Spinal cord (tissue), 10 donors: ENCODE data around the gene TRIM9. TPM values are rescaled to one million over a fixed set of nuclear protein-coding genes. Genes with fewer than 3 reads are reported as not detected.
A peak's percentile ranks its signal among the peaks of the same experiment; 100 is the strongest.

Experiments
- DNase-seq, 6 donors: peaks; one replicate each; pipeline versions ENCODE4 v3.0.0 to v3.0.0-alpha.2; 2013 to 2015; ENCODE audit warnings: low spot score in 6 of 6, low read depth in 4 of 6
- H3K27ac ChIP-seq: one replicate; pipeline ENCODE4 v1.5.1; 2013; ENCODE audit warnings: low read depth, low read length, control low read depth
- H3K27me3 ChIP-seq: one replicate; pipeline ENCODE4 v1.6.1; 2013; ENCODE audit warnings: low read length; ENCODE audit not compliant: control insufficient read depth, insufficient read depth
- H3K36me3 ChIP-seq: one replicate; pipeline ENCODE4 v1.6.1; 2013; ENCODE audit warnings: low read length; ENCODE audit not compliant: control insufficient read depth, insufficient read depth
- H3K4me1 ChIP-seq: one replicate; pipeline ENCODE4 v1.6.1; 2013; ENCODE audit warnings: low read length; ENCODE audit not compliant: control insufficient read depth, insufficient read depth
- H3K4me3 ChIP-seq: one replicate; pipeline ENCODE4 v1.5.1; 2013; ENCODE audit warnings: low read depth, low read length, control low read depth
- H3K9me3 ChIP-seq: one replicate; pipeline ENCODE4 v1.6.1; 2013; ENCODE audit warnings: low read length; ENCODE audit not compliant: control insufficient read depth, insufficient read depth
- WGBS: methylation state at CpG from one replicate; pipeline ENCODE4 v1.1.5; 2013; ENCODE audit warnings: missing lambda C conversion rate; ENCODE audit not compliant: insufficient coverage; 5-methylcytosine and 5-hydroxymethylcytosine counted together
- polyA plus RNA-seq, 2 donors: library from polyadenylated mRNA; unstranded; fragments of 120-200 nt; gene quantifications; one replicate each; pipeline ENCODE4 v1.2.1, GENCODE V29; 2013; ENCODE audit not compliant: insufficient read length in 2 of 2
- total RNA-seq, 2 donors: library from RNA; depleted of rRNA in 1 of 2; stranded (reverse); fragments of 120-200 nt in 1 of 2; fragments of >200 nt in 1 of 2; gene quantifications; one replicate each; pipeline versions ENCODE4 v1.2.3 to v1.2.4, GENCODE V29; 2013 to 2014
- donor health status: healthy.

Gene TRIM9
- total and polyA plus RNA-seq, 4 donors: 28.9 to 122 (median 78.6) TPM

- Histone ChIP-seq H3K4me3 (peak overlapping the region; percentile 0), H3K27ac (peak overlapping the region; percentile 50), H3K9me3 (no peaks in the 10 kb centered on the region), H3K4me1 (peaks cover 11% of the 10 kb centered on the region), H3K27me3 (no peaks in the 10 kb centered on the region), H3K36me3 (peaks cover 6% of the 10 kb centered on the region)
- 70% methylated on average over 10 of the region's 13 CpGs for WGBS
- DNase-seq: peak in 2 of 6 donors; percentile 34 to 43
Measured at GRCh38 chr14:50985124-50985858, 109.6 kb downstream of the TRIM9 start.

- H3K4me3 ChIP-seq: no peak overlapping the region
- H3K27me3 ChIP-seq: no peaks in the 10 kb centered on the region
- peaks cover 6% of the 10 kb centered on the region for H3K36me3 ChIP-seq
- DNase-seq: no peak
- H3K4me1 ChIP-seq: peaks cover 11% of the 10 kb centered on the region
- WGBS: no CpG with 5 or more reads among the region's 2 CpGs
- H3K27ac ChIP-seq: no peak overlapping the region
- H3K9me3 ChIP-seq: no peaks in the 10 kb centered on the region
Measured at GRCh38 chr14:50984036-50984710, 110.7 kb downstream of the TRIM9 start.

GRCh38 chr14:50979941-50980850 lies 114.7 kb downstream of the TRIM9 start:
- H3K27me3 ChIP-seq: no peaks in the 10 kb centered on the region
- H3K4me1 ChIP-seq: peaks cover 2% of the 10 kb centered on the region
- peaks cover 21% of the 10 kb centered on the region for H3K36me3 ChIP-seq
- H3K27ac ChIP-seq: no peak overlapping the region
- H3K4me3 ChIP-seq: no peak overlapping the region
- H3K9me3 ChIP-seq: no peaks in the 10 kb centered on the region
- WGBS: 100% methylated on average over 3 of the region's 5 CpGs
- DNase-seq: peak in 2 of 6 donors; percentile 44 to 52

- Histone ChIP-seq H3K27ac (no peak overlapping the region), H3K36me3 (peaks cover 24% of the 10 kb centered on the region), H3K9me3 (no peaks in the 10 kb centered on the region), H3K4me1 (no peaks in the 10 kb centered on the region), H3K4me3 (no peak overlapping the region), H3K27me3 (no peaks in the 10 kb centered on the region)
- DNase-seq: no peak
- WGBS: 100% methylated on average over 1 of the region's 4 CpGs
Measured at GRCh38 chr14:50978888-50979287, 116.0 kb downstream of the TRIM9 start.

- Histone ChIP-seq H3K4me1 (no peaks in the 10 kb centered on the region), H3K36me3 (peaks cover 27% of the 10 kb centered on the region), H3K27me3 (no peaks in the 10 kb centered on the region), H3K9me3 (no peaks in the 10 kb centered on the region), H3K4me3 (no peak overlapping the region), H3K27ac (no peak overlapping the region)
- no peak for DNase-seq
- WGBS: 95% methylated on average over 3 of the region's 3 CpGs
Measured at GRCh38 chr14:50978529-50978871, 116.4 kb downstream of the TRIM9 start.

- peaks cover 32% of the 10 kb centered on the region for H3K36me3 ChIP-seq
- H3K4me3 ChIP-seq: no peak overlapping the region
- no peaks in the 10 kb centered on the region for H3K9me3 ChIP-seq
- H3K4me1 ChIP-seq: no peaks in the 10 kb centered on the region
- WGBS: 100% methylated on average over 2 of the region's 3 CpGs
- no peak overlapping the region for H3K27ac ChIP-seq
- no peaks in the 10 kb centered on the region for H3K27me3 ChIP-seq
- DNase-seq: no peak
Measured at GRCh38 chr14:50977863-50978528, 116.9 kb downstream of the TRIM9 start.

- Histone ChIP-seq H3K27me3 (no peaks in the 10 kb centered on the region), H3K4me1 (no peaks in the 10 kb centered on the region), H3K27ac (no peak overlapping the region), H3K9me3 (no peaks in the 10 kb centered on the region), H3K36me3 (peaks cover 30% of the 10 kb centered on the region), H3K4me3 (no peak overlapping the region)
- 80% methylated on average over 1 of the region's 5 CpGs for WGBS
- DNase-seq: no peak
Measured at GRCh38 chr14:50974118-50974517, 120.8 kb downstream of the TRIM9 start.

- H3K36me3 ChIP-seq: peaks cover 26% of the 10 kb centered on the region
- no peak overlapping the region for H3K4me3 ChIP-seq
- no peak for DNase-seq
- H3K9me3 ChIP-seq: no peaks in the 10 kb centered on the region
- 82% methylated on average over 10 of the region's 11 CpGs for WGBS
- no peaks in the 10 kb centered on the region for H3K27me3 ChIP-seq
- H3K4me1 ChIP-seq: no peaks in the 10 kb centered on the region
- H3K27ac ChIP-seq: no peak overlapping the region
Measured at GRCh38 chr14:50972734-50973133, 122.2 kb downstream of the TRIM9 start.
